Activated T-cell treated with anti-CD3 and anti-CD28 coated beads for 48 hours (primary cell): ENCODE results near the gene CPVL.
"Not testable (repeated sequence)": the region's sequence is repeated elsewhere in the genome, so short reads cannot be mapped to it uniquely, and the experiment has no call there.

Source experiments
- DNase-seq: peaks from one replicate; pipeline ENCODE4 v3.0.0-alpha.2; 2020; ENCODE audit warnings: low read depth

CPVL gene

GRCh38 chr7:29119538-29119937 is 26.8 kb downstream of the CPVL start:
- no peak for DNase-seq

GRCh38 chr7:29116361-29117200 is 29.8 kb downstream of the CPVL start:
- no peak for DNase-seq

GRCh38 chr7:29115753-29116152 is 30.6 kb downstream of the CPVL start:
- no peak for DNase-seq

- no peak for DNase-seq
These were observed 31.1 kb downstream of the CPVL start for GRCh38 chr7:29115130-29115687.

GRCh38 chr7:29114266-29114665 is 32.1 kb downstream of the CPVL start:
- not testable (repeated sequence) for DNase-seq

GRCh38 chr7:29113384-29114102 is 32.8 kb downstream of the CPVL start:
- no peak for DNase-seq

GRCh38 chr7:29112721-29113120 is 33.6 kb downstream of the CPVL start:
- DNase-seq, result no peak

GRCh38 chr7:29109899-29110298 is 36.4 kb downstream of the CPVL start:
- no peak for DNase-seq

- DNase-seq, result no peak
These were observed 37.0 kb downstream of the CPVL start for GRCh38 chr7:29109358-29109757.

GRCh38 chr7:29107056-29107455 is 39.3 kb downstream of the CPVL start:
- DNase-seq, result no peak

- no peak for DNase-seq
These were observed 39.7 kb downstream of the CPVL start for GRCh38 chr7:29106669-29106988.

- DNase-seq, result no peak
These were observed 40.3 kb downstream of the CPVL start for GRCh38 chr7:29105752-29106668.

GRCh38 chr7:29105191-29105590 is 41.1 kb downstream of the CPVL start:
- DNase-seq, result no peak

GRCh38 chr7:29102558-29103151 is 43.7 kb downstream of the CPVL start:
- peak; percentile 15 for DNase-seq

GRCh38 chr7:29100924-29101323 is 45.4 kb downstream of the CPVL start:
- no peak for DNase-seq

GRCh38 chr7:29099896-29100847 is 46.2 kb downstream of the CPVL start:
- no peak for DNase-seq

- DNase-seq, result no peak
These were observed 49.9 kb downstream of the CPVL start for GRCh38 chr7:29096446-29096730.

- DNase-seq, result no peak
These were observed 50.5 kb downstream of the CPVL start for GRCh38 chr7:29095631-29096445.

- not testable (repeated sequence) for DNase-seq
These were observed 53.2 kb downstream of the CPVL start for GRCh38 chr7:29093091-29093490.

- DNase-seq, result no peak
These were observed 54.6 kb downstream of the CPVL start for GRCh38 chr7:29091715-29092114.
